HG03095 (cell line): Measurements from ENCODE around the gene RUBCN.
A peak's percentile ranks its signal among the peaks of the same experiment; 100 is the strongest.
"Not testable (repeated sequence)": the region's sequence is repeated elsewhere in the genome, so short reads cannot be mapped to it uniquely, and the experiment has no call there.

Experiments used
- ATAC-seq: cut with Tn5 transposase; IDR thresholded peaks from one replicate; pipeline ENCODE4 v1.9.1; 2021; ENCODE audit warnings: moderate library complexity; ENCODE audit not compliant: unreplicated experiment

Gene RUBCN

GRCh38 chr3:197734667-197735318 lies 1.9 kb downstream of the RUBCN start:
- peak; percentile 41 for ATAC-seq

DNA sequence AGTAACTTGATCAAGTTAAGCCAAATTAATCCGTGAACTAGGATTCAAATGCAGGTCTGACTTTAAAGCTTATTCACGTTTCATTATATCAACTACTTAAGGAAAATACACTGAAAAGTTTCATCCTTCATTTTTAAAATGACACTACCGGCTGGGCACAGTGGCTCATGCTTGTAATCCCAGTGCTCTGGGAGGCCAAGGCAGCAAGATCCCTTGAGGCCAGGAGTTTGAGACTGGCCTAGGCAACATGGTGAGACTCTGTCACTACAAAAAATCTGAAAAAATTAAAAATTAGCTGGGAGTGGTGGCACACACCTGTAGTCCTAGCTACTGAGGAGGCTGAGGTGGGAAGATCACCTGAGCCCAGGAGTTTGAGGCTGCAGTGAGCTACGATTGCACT lies 3.7 kb downstream of the RUBCN start:
- no peak for ATAC-seq

DNA sequence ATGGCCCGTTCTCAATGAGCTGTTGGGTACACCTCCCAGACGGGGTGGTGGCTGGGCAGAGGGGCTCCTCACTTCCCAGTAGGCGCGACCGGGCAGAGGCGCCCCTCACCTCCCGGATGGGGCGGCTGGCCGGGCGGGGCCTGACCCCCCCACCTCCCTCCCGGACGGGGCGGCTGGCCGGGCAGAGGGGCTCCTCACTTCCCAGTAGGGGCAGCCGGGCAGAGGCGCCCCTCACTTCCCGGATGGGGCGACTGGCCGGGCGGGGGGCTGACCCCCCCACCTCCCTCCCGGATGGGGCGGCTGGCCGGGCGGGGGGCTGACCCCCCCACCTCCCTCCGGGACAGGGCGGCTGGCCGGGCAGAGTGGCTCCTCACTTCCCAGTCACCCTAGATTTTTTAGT lies 5.2 kb downstream of the RUBCN start:
- not testable (repeated sequence) for ATAC-seq

DNA sequence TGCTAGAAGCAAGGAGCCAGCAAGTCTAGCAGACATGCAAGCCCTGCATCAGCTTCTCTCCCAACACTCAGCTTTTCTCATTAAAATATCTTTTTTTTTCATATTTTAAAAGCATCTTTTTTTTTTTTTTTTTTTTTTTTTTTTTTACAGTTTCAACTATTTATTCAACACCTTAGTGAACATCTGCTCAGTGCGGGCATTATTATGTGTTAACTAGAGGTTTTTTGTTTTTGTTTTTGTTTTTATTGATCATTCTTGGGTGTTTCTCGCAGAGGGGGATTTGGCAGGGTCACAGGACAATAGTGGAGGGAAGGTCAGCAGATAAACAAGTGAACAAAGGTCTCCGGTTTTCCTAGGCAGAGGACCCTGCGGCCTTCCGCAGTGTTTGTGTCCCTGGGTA lies 5.9 kb downstream of the RUBCN start:
- not testable (repeated sequence) for ATAC-seq

DNA sequence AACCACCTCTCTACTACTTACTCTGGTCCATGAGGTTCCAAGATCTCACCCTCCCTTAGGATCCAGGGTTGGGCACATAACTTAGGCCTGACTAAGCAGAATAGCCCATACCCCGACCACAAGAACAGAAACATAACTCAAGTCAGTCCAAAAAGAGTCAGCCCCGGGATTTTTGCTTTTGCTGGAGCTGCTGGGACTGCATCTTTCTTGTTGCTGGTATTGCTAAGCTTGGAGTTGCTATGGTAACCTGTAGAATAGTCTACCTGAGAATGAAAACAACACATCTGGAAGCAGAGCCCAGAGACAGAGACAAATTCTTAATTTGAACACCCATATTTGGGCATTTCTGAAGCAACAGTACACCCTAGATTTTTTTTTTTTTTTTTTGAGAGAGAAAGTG lies 6.5 kb downstream of the RUBCN start:
- ATAC-seq: no peak

DNA sequence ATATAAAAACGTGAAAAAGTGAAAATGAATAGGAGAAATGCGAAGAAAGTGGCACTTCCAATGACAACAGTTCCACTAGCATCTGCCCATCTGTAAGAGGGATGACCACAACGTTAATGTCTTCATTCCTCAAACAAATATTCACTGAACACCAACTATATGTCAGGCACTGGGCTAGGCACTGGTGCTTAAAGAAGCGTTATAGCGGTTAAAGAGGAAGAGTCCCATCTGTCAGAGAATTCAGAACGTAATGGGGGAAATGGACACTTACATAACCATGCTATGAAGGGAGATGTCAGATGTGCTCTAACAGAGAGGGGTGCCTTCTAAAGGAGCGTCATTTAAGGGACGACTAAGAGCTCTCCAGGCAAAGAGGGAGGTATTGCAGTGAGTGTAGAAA lies 8.2 kb downstream of the RUBCN start:
- no peak for ATAC-seq

DNA sequence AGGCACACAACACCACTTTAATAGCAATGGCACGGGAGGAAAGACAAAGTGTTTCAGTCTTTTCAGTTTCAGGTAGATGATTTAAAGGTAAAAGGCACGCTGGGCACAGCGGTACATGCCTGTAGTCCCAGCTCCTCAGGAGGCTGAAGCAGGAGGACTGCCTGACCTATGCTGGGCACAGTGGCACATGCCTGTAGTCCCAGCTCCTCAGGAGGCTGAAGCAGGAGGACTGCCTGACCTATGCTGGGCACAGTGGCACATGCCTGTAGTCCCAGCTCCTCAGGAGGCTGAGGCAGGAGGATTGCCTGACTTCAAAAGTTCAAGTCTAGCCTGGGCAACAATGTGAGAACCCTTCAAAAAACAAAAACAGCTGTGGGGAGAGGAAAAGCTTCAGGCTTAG lies 8.8 kb downstream of the RUBCN start:
- not testable (repeated sequence) for ATAC-seq

- ATAC-seq: no peak
Observed at GRCh38 chr3:197722734-197723133, 14.0 kb downstream of the RUBCN start.

GRCh38 chr3:197720694-197721093 lies 16.0 kb downstream of the RUBCN start:
- ATAC-seq: no peak

DNA sequence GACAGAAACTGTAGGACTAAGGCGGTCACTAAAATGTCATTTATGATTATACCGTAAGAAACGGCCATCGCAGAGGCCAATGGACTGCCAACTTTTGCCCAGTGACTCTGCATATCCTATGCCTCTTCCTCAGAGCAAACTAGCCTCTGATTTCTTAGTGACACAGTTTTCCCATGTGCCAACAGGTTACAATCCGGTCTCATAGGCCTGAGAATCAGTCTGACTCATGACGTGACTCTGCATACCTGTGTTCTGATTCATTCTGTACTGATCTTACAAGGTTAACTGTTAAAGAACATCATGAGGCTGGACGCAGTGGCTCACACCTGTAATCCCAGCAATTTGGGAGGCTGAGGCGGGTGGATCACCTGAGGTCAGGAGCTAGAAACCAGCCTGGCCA lies 17.8 kb downstream of the RUBCN start:
- no peak for ATAC-seq

- no peak for ATAC-seq
Observed at GRCh38 chr3:197714251-197714650, 22.5 kb downstream of the RUBCN start.

DNA sequence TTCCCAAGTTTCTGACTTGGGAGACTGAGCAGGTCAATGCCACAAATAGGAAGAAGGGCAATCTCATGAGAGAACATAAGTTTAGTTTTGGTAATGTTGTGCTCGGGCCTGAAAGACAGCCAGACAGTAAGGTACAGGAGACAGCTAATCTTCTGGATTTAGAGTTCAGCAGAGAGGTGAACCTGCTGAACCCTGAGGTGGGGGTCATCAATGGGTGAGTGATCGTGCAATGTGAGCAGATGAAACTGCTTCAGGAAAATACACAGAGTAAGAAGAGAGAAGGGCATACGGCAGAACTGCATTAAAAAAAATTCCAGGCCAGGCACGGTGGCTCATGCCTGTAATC lies 23.3 kb downstream of the RUBCN start:
- no peak for ATAC-seq

DNA sequence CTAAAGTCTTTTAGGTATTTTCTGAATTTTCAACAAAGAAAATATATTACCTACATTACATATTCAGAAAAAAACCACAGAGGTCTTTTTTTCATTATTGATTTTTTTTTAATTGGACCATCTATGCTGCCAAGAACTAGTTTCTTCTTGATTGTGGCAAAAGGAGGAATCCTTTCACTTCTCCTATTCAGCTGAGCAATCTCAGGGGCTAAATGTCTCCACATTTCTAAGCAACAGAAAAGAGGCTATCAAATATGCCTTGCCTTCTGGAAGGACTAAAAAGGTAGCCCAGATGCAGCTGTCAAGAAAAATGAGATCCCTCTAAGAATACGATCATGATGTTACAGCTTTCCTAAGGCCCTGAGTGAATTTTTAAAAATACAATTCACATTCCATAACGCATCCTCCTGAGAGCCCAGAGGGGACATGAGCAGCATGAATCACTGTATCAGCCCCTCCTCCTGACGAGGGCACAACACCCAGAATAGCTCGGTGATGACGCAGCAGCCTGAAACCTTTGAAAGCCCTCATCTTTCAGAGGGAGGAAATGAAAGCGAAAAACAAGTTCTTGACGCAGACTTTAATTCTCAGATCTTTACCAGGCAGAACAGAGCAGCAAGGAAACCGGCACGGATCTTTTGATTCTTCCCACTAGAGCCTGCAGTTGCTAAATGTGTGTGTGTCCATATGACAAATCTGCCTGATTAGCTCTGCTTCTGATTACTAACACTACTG lies 24.6 kb downstream of the RUBCN start:
- peak; percentile 90 for ATAC-seq

DNA sequence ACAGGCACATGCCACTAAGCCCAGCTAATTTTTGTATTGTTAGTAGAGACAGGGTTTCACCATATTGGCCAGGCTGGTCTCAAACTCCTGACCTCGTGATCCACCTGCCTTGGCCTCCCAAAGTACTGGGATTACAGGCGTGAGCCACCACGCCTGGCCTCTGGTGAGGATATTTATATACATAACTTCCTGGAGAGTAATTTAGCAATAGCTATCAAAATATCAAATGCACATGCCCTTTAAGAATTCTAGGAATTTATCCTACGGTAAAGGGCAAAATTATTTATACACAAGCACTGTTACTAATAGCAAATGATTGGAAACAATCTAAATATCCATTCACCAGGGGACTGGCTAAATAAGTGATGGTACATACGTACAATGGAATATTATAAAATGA lies 25.7 kb downstream of the RUBCN start:
- not testable (repeated sequence) for ATAC-seq

DNA sequence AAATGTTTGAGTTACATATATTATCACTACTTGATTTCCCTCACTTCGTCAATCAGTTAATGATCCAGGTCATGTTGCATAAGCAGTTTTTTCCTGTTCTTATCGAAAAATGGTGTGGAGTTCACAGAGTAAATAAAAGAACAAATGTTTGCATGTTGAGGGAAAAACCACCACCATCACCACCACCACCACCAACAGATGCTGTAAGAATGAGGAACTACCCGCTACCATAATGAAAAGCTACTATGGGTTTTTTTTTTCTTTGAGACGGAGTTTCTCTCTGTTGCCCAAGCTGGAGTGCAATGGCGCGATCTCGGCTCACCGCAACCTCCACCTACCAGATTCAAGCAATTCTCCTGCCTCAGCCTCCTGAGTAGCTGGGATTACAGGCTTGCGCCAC lies 27.6 kb downstream of the RUBCN start:
- ATAC-seq: no peak

DNA sequence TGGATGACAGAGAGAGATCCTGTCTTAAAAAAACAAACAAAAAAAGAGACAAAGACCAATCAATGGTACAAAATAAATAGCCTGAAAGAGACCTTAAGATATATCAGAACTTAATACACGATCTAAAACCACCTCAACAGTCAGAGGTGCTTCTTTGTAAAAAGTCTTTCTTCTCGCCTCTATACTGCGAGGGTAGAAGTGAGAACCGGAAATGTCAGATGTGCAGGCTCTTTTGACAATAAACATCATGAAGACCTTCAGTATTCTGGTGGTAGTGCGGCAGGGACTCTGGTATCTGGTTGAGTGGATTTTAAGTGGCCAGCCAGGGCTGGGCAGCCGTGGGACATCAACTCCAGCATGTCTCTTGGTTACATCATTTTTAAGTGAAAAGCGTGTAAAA lies 30.0 kb downstream of the RUBCN start:
- no peak for ATAC-seq

DNA sequence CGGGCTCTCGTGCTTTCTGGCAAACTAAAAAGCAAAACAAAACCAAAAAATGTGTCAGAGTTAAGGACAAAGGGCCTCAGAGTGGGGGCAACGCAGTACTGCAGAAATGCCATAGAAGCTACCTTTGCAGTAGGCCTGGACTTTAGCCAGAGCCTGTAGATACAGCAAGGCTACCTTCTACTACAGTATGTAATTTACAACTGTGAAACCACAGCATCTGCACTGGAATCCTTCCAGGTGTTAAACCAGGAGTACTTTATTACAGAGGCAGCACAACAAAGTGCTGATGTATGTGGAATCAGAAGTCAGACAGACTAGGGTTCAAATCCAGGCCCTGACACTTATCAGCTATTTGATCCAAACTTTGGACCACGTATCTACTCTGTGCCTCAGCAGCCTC lies 34.9 kb downstream of the RUBCN start:
- no peak for ATAC-seq

DNA sequence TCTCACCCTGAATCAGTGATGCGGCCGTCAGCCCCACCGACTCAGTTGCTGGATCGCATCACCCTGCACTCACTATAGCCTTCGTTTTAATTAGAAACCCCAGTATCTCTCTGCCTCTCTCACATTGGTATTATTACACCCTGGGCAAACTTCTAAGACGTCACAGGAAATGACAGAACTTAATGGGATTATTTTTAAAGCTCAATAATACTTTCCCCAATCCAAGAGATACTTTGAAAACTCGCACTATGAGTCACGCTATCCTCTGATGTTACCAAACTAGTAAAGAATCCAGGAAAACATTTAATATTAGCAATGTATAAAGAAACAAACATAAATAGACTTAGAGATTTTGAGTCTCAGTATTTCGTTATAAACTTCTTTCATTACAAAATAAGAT lies 36.6 kb downstream of the RUBCN start:
- ATAC-seq: no peak

DNA sequence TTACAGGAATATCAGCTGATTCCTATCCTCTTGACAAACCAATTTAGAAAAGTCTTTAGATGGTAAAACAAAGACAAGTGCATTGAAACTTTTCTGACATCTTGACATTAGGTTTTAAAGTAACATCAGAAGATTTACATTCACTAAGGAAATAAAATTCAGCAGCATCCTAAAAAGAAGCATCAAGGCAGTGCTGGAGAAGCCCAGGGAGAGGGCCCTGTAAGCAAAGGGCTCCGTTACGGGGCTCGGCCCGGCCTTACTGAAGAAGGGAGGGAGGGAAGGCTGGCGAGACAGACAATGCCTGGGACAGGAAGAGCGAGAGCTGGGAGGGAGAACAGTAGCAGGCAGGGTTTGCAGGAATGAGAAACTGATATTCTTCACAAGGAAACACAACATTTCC lies 39.3 kb downstream of the RUBCN start:
- ATAC-seq: no peak

DNA sequence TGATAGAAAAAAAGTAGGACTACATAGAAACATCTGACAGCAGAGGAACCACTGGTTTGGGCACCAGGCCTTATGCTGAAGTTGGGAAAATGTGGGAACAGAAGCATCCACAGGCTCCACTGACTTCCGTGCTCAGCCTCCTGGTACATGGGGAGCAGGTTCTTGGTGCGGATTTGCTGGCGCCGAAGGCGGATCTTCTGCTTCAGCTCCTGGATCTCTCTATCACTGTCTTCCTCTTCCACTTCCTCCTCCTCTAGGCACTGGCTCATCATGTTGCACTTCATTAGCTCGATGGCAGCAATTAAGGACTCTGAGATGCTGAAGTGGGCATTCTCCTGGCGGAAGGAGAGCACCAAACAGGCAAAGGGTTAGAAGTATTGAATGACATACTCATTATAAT lies 42.5 kb downstream of the RUBCN start:
- ATAC-seq: no peak

DNA sequence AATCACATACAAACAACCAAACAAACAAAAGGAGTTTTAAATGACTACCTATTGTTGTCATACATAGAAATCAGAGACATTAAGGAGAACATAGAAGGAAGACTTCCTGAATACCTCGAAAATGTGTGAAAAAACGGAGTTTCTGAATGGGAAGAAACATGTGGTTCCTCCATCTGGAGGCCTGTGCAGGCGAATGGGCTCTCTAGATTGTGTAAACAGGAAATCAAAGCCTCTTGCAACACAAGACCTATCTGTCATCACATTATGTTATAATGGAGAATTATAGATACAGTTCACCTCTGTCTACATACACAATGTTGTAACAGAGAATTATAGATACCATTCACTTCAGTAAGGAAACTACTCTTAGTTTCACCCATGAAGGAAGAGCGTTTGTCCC lies 44.1 kb downstream of the RUBCN start:
- no peak for ATAC-seq

DNA sequence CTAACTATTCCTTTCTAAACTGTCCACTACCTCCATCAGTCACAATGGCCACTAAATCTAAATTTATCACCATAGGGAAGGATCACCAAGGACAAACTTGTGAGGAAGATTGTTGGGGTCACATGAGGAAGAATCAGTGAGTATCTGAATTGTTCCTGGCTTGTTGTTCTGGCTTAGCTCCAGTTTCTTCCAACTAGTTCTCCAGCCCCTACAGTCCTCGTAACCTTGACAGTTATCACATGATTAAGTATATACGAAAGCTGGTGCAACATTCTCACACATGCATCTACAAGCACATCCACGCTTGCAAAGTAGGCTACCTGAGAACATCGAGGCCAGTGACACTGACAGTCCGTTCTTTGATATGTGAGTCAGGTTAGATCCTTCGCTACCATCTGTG lies 46.0 kb downstream of the RUBCN start:
- ATAC-seq: no peak

DNA sequence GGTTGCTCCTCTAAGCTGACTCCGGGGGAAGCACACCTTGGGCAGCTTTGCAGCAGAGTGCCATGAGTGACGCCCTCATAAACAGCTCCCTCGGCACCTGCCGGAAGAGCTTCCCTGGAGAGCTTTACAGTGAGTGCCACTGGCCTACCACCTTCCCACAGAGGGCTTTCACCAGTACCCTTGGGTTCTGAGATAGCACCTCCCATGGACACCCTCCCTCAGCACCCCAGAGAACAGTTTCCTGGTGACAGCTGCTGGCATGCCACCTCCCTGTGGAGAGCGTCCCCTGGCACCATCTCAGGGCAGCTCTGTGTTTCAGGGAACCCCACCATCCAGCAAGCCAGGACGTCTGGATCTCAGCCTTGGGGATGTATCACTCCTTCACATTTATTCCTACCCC lies 49.1 kb downstream of the RUBCN start:
- ATAC-seq: no peak
